GM12873 (cell line): ENCODE results near the gene SLAMF9.

ENCODE experiments used
- CTCF ChIP-seq: IDR thresholded peaks from 2 replicates; pipeline ENCODE4 v1.5.1; 2012; ENCODE audit warnings: low read depth, mild to moderate bottlenecking, moderate library complexity, low read length, control low read depth; ENCODE audit not compliant: insufficient read depth; ENCODE audit errors: missing control alignments

The SLAMF9 gene

GRCh38 chr1:159978107-159978398, 24.0 kb upstream of the SLAMF9 start:
- TF ChIP-seq CTCF: no peak

GRCh38 chr1:159977364-159978106, 23.5 kb upstream of the SLAMF9 start:
- TF ChIP-seq CTCF: no peak

DNA sequence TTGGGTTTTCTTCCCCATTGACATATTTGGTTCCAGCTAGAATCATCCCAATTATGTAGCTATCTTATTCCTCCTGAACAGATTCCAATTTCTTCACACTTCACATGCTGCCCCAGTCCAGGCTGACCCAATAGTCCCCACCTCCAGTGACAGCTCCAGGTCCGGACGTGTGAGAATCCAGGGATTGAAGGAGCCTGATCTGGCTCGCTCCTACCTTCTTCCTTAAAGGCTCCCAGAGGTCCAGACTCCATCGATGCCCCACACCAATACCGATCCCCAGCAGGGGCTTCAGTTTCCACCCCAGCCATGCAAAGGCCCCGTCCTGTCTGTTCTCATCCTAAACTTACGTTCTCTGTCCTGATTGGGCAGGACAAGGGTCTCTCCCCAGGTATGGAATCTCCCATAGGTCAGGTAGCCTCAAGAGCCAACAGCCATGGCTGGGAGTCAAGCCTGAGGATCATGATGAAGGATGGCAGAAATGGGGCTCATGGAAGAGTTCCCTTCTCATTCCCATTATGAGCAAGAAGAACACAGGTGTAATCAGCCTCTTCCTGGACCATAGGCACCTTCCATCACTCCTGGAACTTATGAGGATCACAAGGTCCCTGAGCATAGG, 20.4 kb upstream of the SLAMF9 start:
- TF ChIP-seq CTCF: no peak

DNA sequence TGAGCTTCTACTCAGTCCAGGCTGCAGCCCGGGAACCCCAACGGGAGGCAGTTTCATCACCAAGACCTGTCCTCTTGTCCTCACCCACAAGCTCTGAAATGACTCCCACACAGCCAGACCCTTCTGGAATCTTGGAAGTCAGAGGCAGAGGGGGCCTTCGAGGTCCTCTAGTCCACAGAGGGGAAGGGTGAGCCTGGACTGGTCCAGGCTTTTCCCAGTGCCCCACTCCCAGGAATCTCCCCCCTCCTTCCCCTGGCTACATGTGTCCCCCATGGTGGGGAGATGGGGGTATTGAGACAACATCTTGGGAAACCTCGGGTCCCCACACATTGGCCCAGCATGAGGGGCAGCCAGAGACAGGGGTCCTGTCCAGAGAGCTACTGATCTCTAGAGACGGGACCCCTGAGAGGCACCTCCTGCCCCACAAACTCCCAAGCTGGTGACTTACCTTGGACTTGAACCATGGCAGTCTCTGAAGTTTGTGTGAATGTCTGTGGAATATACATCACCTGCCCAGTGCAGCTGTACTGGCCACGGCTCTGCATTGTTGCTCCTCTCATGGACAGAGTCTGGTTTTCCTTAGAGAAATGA, 19.4 kb upstream of the SLAMF9 start:
- TF ChIP-seq CTCF: no peak

DNA sequence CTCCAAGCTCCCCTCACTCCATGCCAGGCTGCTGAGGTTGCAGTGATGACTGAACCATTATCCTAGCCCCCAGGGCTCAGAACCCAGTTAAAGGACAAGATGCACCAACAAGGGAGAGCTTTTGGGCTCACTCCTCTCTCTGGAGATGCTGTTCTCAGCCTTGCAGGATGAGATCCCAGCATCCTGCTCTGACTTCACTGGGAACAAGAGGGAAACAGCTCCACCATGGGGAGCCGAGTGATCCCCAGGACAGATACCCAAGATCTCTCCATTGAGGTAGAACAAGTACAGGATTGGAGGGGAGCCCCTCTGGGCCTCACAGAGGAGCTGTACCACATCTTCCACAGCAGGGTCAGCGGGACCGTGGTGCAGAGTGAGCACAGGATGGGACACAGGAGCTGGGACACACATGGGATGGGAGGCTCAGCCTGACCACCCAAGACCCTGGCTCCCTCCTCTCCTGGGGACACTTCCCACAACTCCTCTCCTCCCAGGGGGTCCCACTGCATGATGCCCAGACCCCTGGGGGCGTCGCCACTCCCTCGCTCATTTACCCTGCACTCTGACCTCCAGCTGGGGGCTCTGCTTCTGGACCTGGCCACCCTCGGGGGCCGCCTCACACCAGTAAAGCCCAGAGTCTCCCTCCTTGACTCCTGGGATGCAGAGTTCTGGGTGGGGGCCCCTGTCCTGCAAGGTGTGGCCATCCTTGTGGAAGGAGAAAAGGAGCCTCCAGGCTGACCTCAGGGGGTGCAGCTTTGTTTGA, 18.6 kb upstream of the SLAMF9 start:
- no peak for TF ChIP-seq CTCF

DNA sequence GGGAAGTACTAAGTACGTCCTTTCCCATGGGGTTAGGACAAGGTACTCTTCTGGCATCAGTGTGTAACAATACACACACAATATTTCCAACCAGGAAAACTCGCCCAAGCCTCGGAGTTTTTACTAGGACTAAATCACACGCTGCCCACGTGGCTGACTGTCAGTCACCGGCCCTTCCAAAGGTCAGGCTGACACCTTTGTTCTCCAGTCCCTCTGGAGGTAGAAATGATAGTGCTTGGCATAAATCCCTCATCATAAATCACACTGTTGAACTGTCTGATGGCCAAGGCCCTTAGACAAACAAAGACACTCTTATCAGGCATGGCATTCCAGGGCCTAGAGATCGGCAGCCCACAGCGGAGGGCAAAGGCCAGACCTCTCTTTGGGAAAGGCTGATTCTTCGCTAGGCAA, 16.9 kb upstream of the SLAMF9 start:
- TF ChIP-seq CTCF: no peak

GRCh38 chr1:159968901-159969300, 14.9 kb upstream of the SLAMF9 start:
- no peak for TF ChIP-seq CTCF
